ENCODE data around the gene EBF3. TPM values are rescaled to one million over a fixed set of nuclear protein-coding genes. Genes with fewer than 3 reads are reported as not detected.
A peak's percentile ranks its signal among the peaks of the same experiment; 100 is the strongest.

The EBF3 gene
- total RNA-seq, result 1.1 to 1.4 TPM (median 1.2 TPM) in 3 replicates

GRCh38 chr10:129963641-129964501 lies at the start of gene EBF3:
Gene EBF3, minus strand, starts transcription at chr10:129964274. Its CDS starts 506 bp downstream, at chr10:129963768.
- Mint-ChIP-seq H3K4me3 (peak within 1 kb of the TSS; percentile 63), H3K36me3 (no peaks in the 10 kb centered on the region), H3K4me1 (peaks cover 20% of the 10 kb centered on the region), H3K27me3 (ENCODE audit: low read depth) (peaks cover 81% of the 10 kb centered on the region), H3K9me3 (no peaks in the 10 kb centered on the region), H3K27ac (no peak within 1 kb of the TSS)
- no peak for TF ChIP-seq CTCF (IDR thresholded peaks at IDR 0.05; ENCODE audit: unreplicated experiment)
- DNase-seq (ENCODE audit: low spot score in 2 of 2, unreplicated experiment in 2 of 2), result peak; percentile 81 to 85

GRCh38 chr10:130013335-130014262 lies 49.5 kb upstream of the EBF3 start:
- no peak for DNase-seq (ENCODE audit: low spot score in 2 of 2, unreplicated experiment in 2 of 2)
- no peak overlapping the region for H3K27ac Mint-ChIP-seq
- H3K36me3 Mint-ChIP-seq, result no peaks in the 10 kb centered on the region
- peaks cover 29% of the 10 kb centered on the region for H3K27me3 Mint-ChIP-seq (ENCODE audit: low read depth)
- no peaks in the 10 kb centered on the region for H3K4me1 Mint-ChIP-seq
- no peaks in the 10 kb centered on the region for H3K9me3 Mint-ChIP-seq
- H3K4me3 Mint-ChIP-seq, result no peak overlapping the region
- no peak for TF ChIP-seq CTCF (IDR thresholded peaks at IDR 0.05; ENCODE audit: unreplicated experiment)

- H3K36me3 Mint-ChIP-seq, result no peaks in the 10 kb centered on the region
- H3K27ac Mint-ChIP-seq, result no peak overlapping the region
- peaks cover 41% of the 10 kb centered on the region for H3K27me3 Mint-ChIP-seq (ENCODE audit: low read depth)
- no peaks in the 10 kb centered on the region for H3K9me3 Mint-ChIP-seq
- no peaks in the 10 kb centered on the region for H3K4me1 Mint-ChIP-seq
- no peak for TF ChIP-seq CTCF (IDR thresholded peaks at IDR 0.05; ENCODE audit: unreplicated experiment)
- DNase-seq (ENCODE audit: low spot score in 2 of 2, unreplicated experiment in 2 of 2), result no peak
- H3K4me3 Mint-ChIP-seq, result no peak overlapping the region
These were observed 48.1 kb upstream of the EBF3 start for GRCh38 chr10:130012129-130012528.

GRCh38 chr10:130010653-130011052 lies 46.6 kb upstream of the EBF3 start:
- no peaks in the 10 kb centered on the region for H3K36me3 Mint-ChIP-seq
- H3K4me3 Mint-ChIP-seq, result no peak overlapping the region
- TF ChIP-seq CTCF (IDR thresholded peaks at IDR 0.05; ENCODE audit: unreplicated experiment), result no peak
- no peak for DNase-seq (ENCODE audit: low spot score in 2 of 2, unreplicated experiment in 2 of 2)
- peaks cover 52% of the 10 kb centered on the region for H3K27me3 Mint-ChIP-seq (ENCODE audit: low read depth)
- no peaks in the 10 kb centered on the region for H3K4me1 Mint-ChIP-seq
- H3K27ac Mint-ChIP-seq, result no peak overlapping the region
- no peaks in the 10 kb centered on the region for H3K9me3 Mint-ChIP-seq

- no peaks in the 10 kb centered on the region for H3K36me3 Mint-ChIP-seq
- H3K27ac Mint-ChIP-seq, result no peak overlapping the region
- H3K27me3 Mint-ChIP-seq (ENCODE audit: low read depth), result peaks cover 64% of the 10 kb centered on the region
- DNase-seq (ENCODE audit: low spot score in 2 of 2, unreplicated experiment in 2 of 2), result no peak
- H3K4me3 Mint-ChIP-seq, result no peak overlapping the region
- H3K4me1 Mint-ChIP-seq, result no peaks in the 10 kb centered on the region
- H3K9me3 Mint-ChIP-seq, result peaks cover 4% of the 10 kb centered on the region
- TF ChIP-seq CTCF (IDR thresholded peaks at IDR 0.05; ENCODE audit: unreplicated experiment), result no peak
These were observed 45.2 kb upstream of the EBF3 start for GRCh38 chr10:130009228-130009627.
